Type B pancreatic cell (in vitro differentiated cells): ENCODE data around the gene IFT22. TPM values are rescaled to one million over a fixed set of nuclear protein-coding genes. Genes with fewer than 3 reads are reported as not detected.
"Not testable (repeated sequence)": the region's sequence is repeated elsewhere in the genome, so short reads cannot be mapped to it uniquely, and the experiment has no call there.

Experiments
- DNase-seq: peaks from one replicate; pipeline ENCODE4 v3.0.0; 2021; ENCODE audit warnings: mixed read lengths; ENCODE audit not compliant: unreplicated experiment; ENCODE audit errors: extremely low spot score
- H3K27ac Mint-ChIP-seq: 2 replicates; pipeline ENCODE4 v1.8.0; 2021; ENCODE audit warnings: mild to moderate bottlenecking, mixed read lengths
- H3K27me3 Mint-ChIP-seq: 2 replicates; pipeline ENCODE4 v1.8.0; 2021; ENCODE audit warnings: mixed read lengths
- H3K36me3 Mint-ChIP-seq: 2 replicates; pipeline ENCODE4 v1.8.0; 2021; ENCODE audit warnings: mixed read lengths
- H3K4me1 Mint-ChIP-seq: one replicate; pipeline ENCODE4 v1.8.0; 2021; ENCODE audit warnings: mixed read lengths; ENCODE audit not compliant: unreplicated experiment
- H3K4me3 Mint-ChIP-seq: 2 replicates; pipeline ENCODE4 v1.8.0; 2021; ENCODE audit warnings: mild to moderate bottlenecking, mixed read lengths
- H3K9me3 Mint-ChIP-seq: 2 replicates; pipeline ENCODE4 v1.8.0; 2021; ENCODE audit warnings: mixed read lengths
- CTCF ChIP-seq: fragments of 200-600 bp; sonication (generic); conservative IDR thresholded peaks from 2 replicates; pipeline ENCODE4 v1.5.0; 2021; ENCODE audit warnings: antibody characterized with exemption, mild to moderate bottlenecking
- total RNA-seq: library from RNA; stranded (reverse); gene quantifications from 2 replicates; pipeline ENCODE4 v1.2.1, GENCODE V29; 2021; ENCODE audit warnings: low replicate concordance

The IFT22 gene
- total RNA-seq, 1 donor from 2014 or later, result 48.1 TPM

- no peak for DNase-seq
- no peak overlapping the region for H3K27ac Mint-ChIP-seq
- no peak overlapping the region for H3K4me3 Mint-ChIP-seq
- no peak for TF ChIP-seq CTCF
- peaks cover 64% of the 10 kb centered on the region for H3K27me3 Mint-ChIP-seq
- H3K4me1 Mint-ChIP-seq, result peaks cover 4% of the 10 kb centered on the region
- no peaks in the 10 kb centered on the region for H3K9me3 Mint-ChIP-seq
- H3K36me3 Mint-ChIP-seq, result no peaks in the 10 kb centered on the region
Observed at GRCh38 chr7:101287032-101287431, 34.6 kb downstream of the IFT22 start.

- H3K27me3 Mint-ChIP-seq, result peaks cover 56% of the 10 kb centered on the region
- not testable (repeated sequence) for H3K27ac Mint-ChIP-seq, DNase-seq, H3K9me3 Mint-ChIP-seq, H3K4me1 Mint-ChIP-seq, H3K36me3 Mint-ChIP-seq, H3K4me3 Mint-ChIP-seq
Observed at GRCh38 chr7:101285880-101286279, 35.7 kb downstream of the IFT22 start.

GRCh38 chr7:101285171-101285570 lies 36.4 kb downstream of the IFT22 start:
- H3K4me3 Mint-ChIP-seq, result no peak overlapping the region
- peaks cover 53% of the 10 kb centered on the region for H3K27me3 Mint-ChIP-seq
- H3K27ac Mint-ChIP-seq, result no peak overlapping the region
- no peak for DNase-seq
- no peaks in the 10 kb centered on the region for H3K4me1 Mint-ChIP-seq
- H3K36me3 Mint-ChIP-seq, result no peaks in the 10 kb centered on the region
- no peak for TF ChIP-seq CTCF
- no peaks in the 10 kb centered on the region for H3K9me3 Mint-ChIP-seq

GRCh38 chr7:101280912-101281311 lies 40.7 kb downstream of the IFT22 start:
- DNase-seq, H3K27ac Mint-ChIP-seq, H3K4me1 Mint-ChIP-seq, H3K4me3 Mint-ChIP-seq, H3K9me3 Mint-ChIP-seq, H3K36me3 Mint-ChIP-seq: not testable (repeated sequence)
- peaks cover 20% of the 10 kb centered on the region for H3K27me3 Mint-ChIP-seq

GRCh38 chr7:101278461-101279292 lies 42.9 kb downstream of the IFT22 start:
- no peak for DNase-seq
- Mint-ChIP-seq H3K4me1 (no peaks in the 10 kb centered on the region), H3K27ac (no peak overlapping the region), H3K4me3 (no peak overlapping the region), H3K9me3 (no peaks in the 10 kb centered on the region), H3K36me3 (no peaks in the 10 kb centered on the region), H3K27me3 (peaks cover 19% of the 10 kb centered on the region)
- no peak for TF ChIP-seq CTCF

GRCh38 chr7:101277155-101277554 lies 44.5 kb downstream of the IFT22 start:
- Mint-ChIP-seq H3K4me1 (no peaks in the 10 kb centered on the region), H3K9me3 (no peaks in the 10 kb centered on the region), H3K36me3 (no peaks in the 10 kb centered on the region), H3K4me3 (no peak overlapping the region), H3K27me3 (peaks cover 16% of the 10 kb centered on the region), H3K27ac (no peak overlapping the region)
- TF ChIP-seq CTCF, result no peak
- no peak for DNase-seq
